AG09319 (cell line): Measurements from ENCODE around the gene MUC5AC.
"Not testable (repeated sequence)": the region's sequence is repeated elsewhere in the genome, so short reads cannot be mapped to it uniquely, and the experiment has no call there.

Experiments used
- DNase-seq: peaks from one replicate; pipeline ENCODE4 v3.0.0-alpha.2; 2010; ENCODE audit warnings: low read depth; ENCODE audit errors: extremely low read depth
- TF ChIP-seq, protein P1 (sequence below): IDR thresholded peaks from 2 replicates; pipeline ENCODE4 v1.5.1; 2011; ENCODE audit warnings: low read depth, mild to moderate bottlenecking, inconsistent platforms, low read length, moderate library complexity

The MUC5AC gene

DNA sequence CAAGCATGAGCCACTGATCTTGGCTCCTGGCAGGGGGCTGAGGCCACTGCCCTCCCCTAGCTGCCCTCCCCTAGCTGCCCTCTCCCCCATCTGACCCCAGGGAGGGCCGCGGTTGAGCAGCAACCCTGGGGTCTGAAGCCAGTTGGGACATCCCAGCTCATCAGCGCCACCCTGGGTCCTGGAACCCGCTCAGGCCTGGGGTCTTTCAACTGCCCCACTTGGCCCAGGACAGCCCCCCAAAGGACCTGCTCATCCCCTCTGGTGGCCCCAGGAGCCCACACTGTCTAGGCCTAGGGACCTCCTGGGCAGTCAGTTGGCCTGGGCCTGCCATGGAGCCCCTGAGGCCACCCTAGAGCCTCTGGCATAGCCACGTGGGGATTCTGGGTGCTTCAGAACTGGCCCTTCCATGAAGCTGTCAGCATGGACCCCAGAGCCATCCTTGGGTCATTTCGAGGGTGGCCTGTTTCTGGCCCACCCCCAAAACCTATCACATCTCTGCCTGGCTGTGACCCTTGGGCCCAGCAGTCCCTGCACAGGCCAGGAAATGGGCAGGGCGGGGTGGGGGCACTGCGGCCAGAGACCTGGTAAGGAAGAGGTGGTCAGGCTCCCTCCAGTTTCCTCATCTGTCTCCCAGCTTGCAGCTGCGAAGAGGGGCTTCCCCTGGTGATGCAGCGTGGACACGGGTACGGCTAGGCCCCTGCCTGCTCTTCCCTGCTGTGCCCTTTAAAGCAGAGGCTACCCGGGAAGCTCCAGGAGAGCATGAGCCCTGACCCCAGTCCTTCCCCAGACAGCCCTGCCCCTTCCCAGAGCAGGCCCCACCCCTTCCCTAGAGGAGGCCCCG, 45.2 kb upstream of the MUC5AC start:
- no peak for DNase-seq
- TF ChIP-seq, protein P1, sequence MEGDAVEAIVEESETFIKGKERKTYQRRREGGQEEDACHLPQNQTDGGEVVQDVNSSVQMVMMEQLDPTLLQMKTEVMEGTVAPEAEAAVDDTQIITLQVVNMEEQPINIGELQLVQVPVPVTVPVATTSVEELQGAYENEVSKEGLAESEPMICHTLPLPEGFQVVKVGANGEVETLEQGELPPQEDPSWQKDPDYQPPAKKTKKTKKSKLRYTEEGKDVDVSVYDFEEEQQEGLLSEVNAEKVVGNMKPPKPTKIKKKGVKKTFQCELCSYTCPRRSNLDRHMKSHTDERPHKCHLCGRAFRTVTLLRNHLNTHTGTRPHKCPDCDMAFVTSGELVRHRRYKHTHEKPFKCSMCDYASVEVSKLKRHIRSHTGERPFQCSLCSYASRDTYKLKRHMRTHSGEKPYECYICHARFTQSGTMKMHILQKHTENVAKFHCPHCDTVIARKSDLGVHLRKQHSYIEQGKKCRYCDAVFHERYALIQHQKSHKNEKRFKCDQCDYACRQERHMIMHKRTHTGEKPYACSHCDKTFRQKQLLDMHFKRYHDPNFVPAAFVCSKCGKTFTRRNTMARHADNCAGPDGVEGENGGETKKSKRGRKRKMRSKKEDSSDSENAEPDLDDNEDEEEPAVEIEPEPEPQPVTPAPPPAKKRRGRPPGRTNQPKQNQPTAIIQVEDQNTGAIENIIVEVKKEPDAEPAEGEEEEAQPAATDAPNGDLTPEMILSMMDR, result no peak

GRCh38 chr11:1113405-1114201, 44.1 kb upstream of the MUC5AC start:
- no peak for DNase-seq
- TF ChIP-seq, protein P1, result no peak

DNA sequence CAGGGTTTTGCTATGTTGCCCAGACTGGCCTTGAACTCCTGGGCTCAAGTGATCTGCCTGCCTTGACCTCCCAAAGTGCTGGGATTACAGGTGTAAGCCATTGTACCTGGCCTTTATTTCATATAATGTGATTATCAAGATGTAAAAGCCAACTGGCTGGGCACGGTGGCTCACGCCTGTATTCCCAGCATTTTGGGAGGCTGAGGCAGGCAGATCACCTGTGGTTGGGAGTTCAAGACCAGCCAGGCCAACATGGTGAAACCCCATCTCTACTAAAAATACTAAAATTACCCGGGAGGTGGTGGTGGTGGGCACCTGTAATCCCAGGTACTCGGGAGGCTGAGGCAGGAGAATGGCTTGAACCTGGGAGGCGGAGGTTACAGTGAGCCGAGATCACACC, 42.5 kb upstream of the MUC5AC start:
- not testable (repeated sequence) for DNase-seq

- no peak for DNase-seq
- TF ChIP-seq, protein P1, result no peak
Observed at GRCh38 chr11:1116104-1116503, 41.6 kb upstream of the MUC5AC start.

- DNase-seq, result no peak
- TF ChIP-seq, protein P1, result no peak
Observed at GRCh38 chr11:1116666-1117390, 40.9 kb upstream of the MUC5AC start.

- TF ChIP-seq, protein P1, result no peak
- no peak for DNase-seq
Observed at GRCh38 chr11:1117992-1118391, 39.8 kb upstream of the MUC5AC start.

GRCh38 chr11:1118755-1119603, 38.8 kb upstream of the MUC5AC start:
- TF ChIP-seq, protein P1, result no peak
- DNase-seq, result no peak
